ENCODE data around the gene RPRML. TPM values are rescaled to one million over a fixed set of nuclear protein-coding genes. Genes with fewer than 3 reads are reported as not detected.

The RPRML gene
- total and polyA plus RNA-seq, 2 donors, result 0.07 TPM; not detected in 1

DNA sequence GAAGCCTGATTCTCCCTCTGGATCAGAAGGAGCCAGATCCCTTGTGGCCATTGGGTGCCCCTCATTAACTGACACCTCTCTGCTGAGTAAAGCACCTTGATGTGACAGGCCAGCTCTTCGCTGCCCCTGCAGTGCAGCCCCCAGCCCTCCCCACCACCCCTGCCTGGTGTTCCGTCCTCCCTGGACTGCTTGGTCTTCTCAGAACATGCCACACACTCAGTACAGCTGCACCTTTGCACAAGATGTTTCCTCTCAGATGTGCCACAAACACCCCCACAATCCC is 35.9 kb downstream of the RPRML start:
- Histone ChIP-seq H3K36me3 (ENCODE audit: control insufficient read depth in 2 of 2, insufficient read depth in 2 of 2, low read length in 1 of 2) (peaks cover 27 to 33% of the 10 kb centered on the region in 2 donors), H3K27me3 (ENCODE audit: control insufficient read depth in 2 of 2, insufficient read depth in 1 of 2, low read length in 1 of 2) (no peaks in the 10 kb centered on the region), H3K27ac (ENCODE audit: low read depth in 1 of 2, low read length in 1 of 2) (no peak overlapping the region), H3K9me3 (ENCODE audit: control insufficient read depth in 2 of 2, insufficient read depth in 1 of 2, low read length in 1 of 2) (no peaks in the 10 kb centered on the region), H3K4me3 (ENCODE audit: low read length in 2 of 2) (no peak overlapping the region), H3K4me1 (ENCODE audit: control insufficient read depth in 2 of 2, insufficient read depth in 2 of 2, low read length in 2 of 2) (peaks cover 13 to 34% of the 10 kb centered on the region in 2 donors)
- 9% methylated on average over 2 of the region's 2 CpGs for WGBS
- no peak for DNase-seq (ENCODE audit: low read depth in 6 of 9, low spot score in 9 of 9)

DNA sequence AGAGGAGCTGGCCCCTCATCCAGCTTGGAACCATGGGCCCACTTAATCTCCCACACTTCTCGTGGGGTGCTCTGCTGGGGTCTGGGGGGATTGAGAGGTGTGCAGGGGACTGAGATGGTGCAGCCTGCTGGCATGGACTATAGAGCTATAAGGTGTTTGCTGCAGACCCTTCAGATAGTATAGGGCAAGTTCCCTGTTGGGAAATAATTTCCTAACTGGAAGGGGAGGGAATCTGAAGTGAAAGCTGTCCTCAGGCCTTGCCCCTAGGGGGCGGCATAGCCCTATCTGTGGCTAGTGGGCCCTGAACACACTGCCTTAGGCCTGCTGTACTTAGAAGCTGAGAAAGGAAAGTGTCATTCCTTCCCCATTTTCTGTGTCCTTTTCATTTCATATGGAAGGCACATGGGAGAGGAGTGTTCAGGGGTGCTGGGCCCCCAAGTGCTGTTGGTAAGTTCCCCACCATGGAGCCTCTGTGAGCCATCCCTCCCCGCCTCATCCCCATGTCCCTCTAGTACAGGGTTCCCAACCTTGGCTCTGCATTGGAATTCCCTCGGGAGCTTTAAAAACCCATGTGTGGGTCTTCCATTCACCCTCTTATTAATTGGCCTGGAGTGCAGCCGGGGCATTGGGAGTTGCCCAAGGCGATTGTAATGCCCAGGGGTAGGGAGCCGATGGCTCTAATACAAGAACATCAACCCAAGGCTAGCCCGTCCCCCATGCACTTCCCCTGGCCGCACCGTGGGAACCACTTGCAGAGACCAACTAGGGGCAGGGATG is 36.4 kb downstream of the RPRML start:
- no peak overlapping the region for H3K27ac ChIP-seq (ENCODE audit: low read depth in 1 of 2, low read length in 1 of 2)

DNA sequence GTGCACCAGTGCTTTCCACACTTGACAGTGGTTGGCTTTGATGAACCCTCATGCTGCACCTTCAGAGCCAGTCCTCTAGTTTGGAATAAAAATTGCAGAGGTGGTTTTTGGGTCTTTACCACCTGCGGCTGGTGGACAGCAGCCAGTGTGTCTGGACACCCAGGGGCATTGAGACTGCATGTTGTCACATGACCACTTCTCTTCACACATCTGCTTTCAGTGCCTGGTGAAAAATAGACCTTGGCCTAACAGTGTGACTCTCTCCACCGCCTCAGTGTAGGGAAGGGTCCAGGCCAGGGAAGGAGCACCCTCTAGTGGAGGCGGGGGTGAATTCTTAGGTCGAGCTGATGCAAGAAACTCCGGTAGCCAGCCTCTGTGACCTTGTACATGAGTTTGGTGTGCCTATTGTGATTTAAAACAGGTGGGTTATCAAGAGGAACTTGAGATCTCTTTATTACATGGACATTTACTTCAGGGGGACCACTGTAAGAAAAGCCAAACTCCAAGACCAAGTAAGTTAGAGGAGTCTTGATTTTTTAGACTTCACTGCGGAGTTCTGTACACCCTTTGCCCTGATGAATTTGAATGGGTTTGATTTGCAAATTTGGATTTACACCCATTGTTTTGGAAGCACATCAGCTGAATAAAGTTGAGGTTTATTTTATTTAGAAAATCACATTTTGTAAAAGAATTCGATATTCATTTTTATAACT is 38.2 kb downstream of the RPRML start:
- peaks cover 8 to 19% of the 10 kb centered on the region in 2 donors for H3K4me1 ChIP-seq (ENCODE audit: control insufficient read depth in 2 of 2, insufficient read depth in 2 of 2, low read length in 2 of 2)
- H3K27ac ChIP-seq (ENCODE audit: low read depth in 1 of 2, low read length in 1 of 2), result no peak overlapping the region
- DNase-seq (ENCODE audit: low read depth in 6 of 9, low spot score in 9 of 9), result peak in 8 of 9 donors; percentile 55 to 83 (median 68)
- H3K36me3 ChIP-seq (ENCODE audit: control insufficient read depth in 2 of 2, insufficient read depth in 2 of 2, low read length in 1 of 2), result peaks cover 39 to 54% of the 10 kb centered on the region in 2 donors
- 54% methylated on average over 7 of the region's 7 CpGs for WGBS
- no peaks in the 10 kb centered on the region for H3K27me3 ChIP-seq (ENCODE audit: control insufficient read depth in 2 of 2, insufficient read depth in 1 of 2, low read length in 1 of 2)
- no peak overlapping the region for H3K4me3 ChIP-seq (ENCODE audit: low read length in 2 of 2)
- no peaks in the 10 kb centered on the region for H3K9me3 ChIP-seq (ENCODE audit: control insufficient read depth in 2 of 2, insufficient read depth in 1 of 2, low read length in 1 of 2)

More for the DNA sequence above, 36.4 kb downstream of the RPRML start:
- Histone ChIP-seq H3K9me3 (ENCODE audit: control insufficient read depth in 2 of 2, insufficient read depth in 1 of 2, low read length in 1 of 2) (no peaks in the 10 kb centered on the region), H3K27me3 (ENCODE audit: control insufficient read depth in 2 of 2, insufficient read depth in 1 of 2, low read length in 1 of 2) (no peaks in the 10 kb centered on the region), H3K4me1 (ENCODE audit: control insufficient read depth in 2 of 2, insufficient read depth in 2 of 2, low read length in 2 of 2) (peaks cover 13 to 29% of the 10 kb centered on the region in 2 donors), H3K4me3 (ENCODE audit: low read length in 2 of 2) (no peak overlapping the region), H3K36me3 (ENCODE audit: control insufficient read depth in 2 of 2, insufficient read depth in 2 of 2, low read length in 1 of 2) (peaks cover 31 to 38% of the 10 kb centered on the region in 2 donors)
- peak in 5 of 9 donors; percentile 26 to 58 (median 42) for DNase-seq (ENCODE audit: low read depth in 6 of 9, low spot score in 9 of 9)
- WGBS, result 63% methylated on average over 10 of the region's 10 CpGs

DNA sequence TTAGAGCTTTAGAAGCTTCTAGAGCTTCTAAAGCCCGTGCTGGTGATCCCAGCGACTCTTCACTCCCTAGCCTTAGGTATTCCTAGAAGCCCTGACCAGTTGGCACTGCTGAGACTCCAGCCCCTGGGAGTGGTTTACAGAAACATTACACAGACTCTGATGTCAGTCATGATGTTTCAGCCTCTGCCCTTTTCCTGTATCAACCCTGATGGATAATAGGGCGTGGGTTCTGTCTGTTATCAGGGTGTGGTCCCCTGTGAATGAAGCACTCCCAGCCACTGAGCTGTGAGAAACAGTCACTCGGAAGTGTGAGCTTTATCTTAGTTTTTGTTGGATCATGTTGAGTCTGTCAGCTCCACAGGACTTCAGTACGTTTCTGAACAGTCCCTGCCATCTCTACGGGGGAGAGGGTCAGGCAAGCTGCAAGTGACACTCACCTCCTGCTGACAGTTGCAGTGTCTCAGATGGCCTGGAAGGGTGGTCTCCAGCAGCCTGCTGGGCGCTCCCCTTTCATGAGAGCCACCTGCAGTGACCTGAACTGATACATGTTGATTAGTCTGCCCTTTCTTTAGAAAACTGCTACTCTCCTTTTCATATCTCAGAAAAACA is 43.3 kb downstream of the RPRML start:
- DNase-seq (ENCODE audit: low read depth in 6 of 9, low spot score in 9 of 9), result no peak
- Histone ChIP-seq H3K27ac (ENCODE audit: low read depth in 1 of 2, low read length in 1 of 2) (no peak overlapping the region), H3K4me1 (ENCODE audit: control insufficient read depth in 2 of 2, insufficient read depth in 2 of 2, low read length in 2 of 2) (no peaks in the 10 kb centered on the region), H3K27me3 (ENCODE audit: control insufficient read depth in 2 of 2, insufficient read depth in 1 of 2, low read length in 1 of 2) (no peaks in the 10 kb centered on the region), H3K9me3 (ENCODE audit: control insufficient read depth in 2 of 2, insufficient read depth in 1 of 2, low read length in 1 of 2) (no peaks in the 10 kb centered on the region), H3K4me3 (ENCODE audit: low read length in 2 of 2) (no peak overlapping the region), H3K36me3 (ENCODE audit: control insufficient read depth in 2 of 2, insufficient read depth in 2 of 2, low read length in 1 of 2) (peaks cover 82 to 97% of the 10 kb centered on the region in 2 donors)
- WGBS, result 97% methylated on average over 7 of the region's 7 CpGs

DNA sequence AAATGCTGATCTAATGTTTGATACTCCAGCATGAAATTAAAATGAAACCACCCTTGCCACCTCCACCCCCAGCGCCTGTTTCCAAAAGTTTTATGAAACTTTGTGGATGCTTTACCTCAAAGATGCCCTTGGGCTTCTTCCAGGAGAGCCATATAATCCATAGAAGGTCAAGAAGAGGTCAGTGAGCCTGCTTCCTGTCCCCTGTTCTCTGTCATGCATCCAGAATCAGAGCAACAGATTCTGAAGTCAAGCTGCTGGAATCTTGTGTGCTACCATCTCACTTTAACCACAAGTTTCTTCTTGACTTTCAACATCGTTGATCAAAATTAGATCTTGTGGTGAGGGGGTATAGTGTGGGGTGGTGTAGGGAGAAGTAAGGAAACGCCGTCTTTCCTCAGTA is 47.5 kb downstream of the RPRML start:
- H3K4me1 ChIP-seq (ENCODE audit: control insufficient read depth in 2 of 2, insufficient read depth in 2 of 2, low read length in 2 of 2), result peaks cover 0 to 4% of the 10 kb centered on the region in 2 donors
- H3K27me3 ChIP-seq (ENCODE audit: control insufficient read depth in 2 of 2, insufficient read depth in 1 of 2, low read length in 1 of 2), result no peaks in the 10 kb centered on the region
- no peak for DNase-seq (ENCODE audit: low read depth in 6 of 9, low spot score in 9 of 9)
- H3K27ac ChIP-seq (ENCODE audit: low read depth in 1 of 2, low read length in 1 of 2), result no peak overlapping the region
- H3K9me3 ChIP-seq (ENCODE audit: control insufficient read depth in 2 of 2, insufficient read depth in 1 of 2, low read length in 1 of 2), result no peaks in the 10 kb centered on the region
- peaks cover 64 to 72% of the 10 kb centered on the region in 2 donors for H3K36me3 ChIP-seq (ENCODE audit: control insufficient read depth in 2 of 2, insufficient read depth in 2 of 2, low read length in 1 of 2)
- 97% methylated on average over 4 of the region's 4 CpGs for WGBS
- H3K4me3 ChIP-seq (ENCODE audit: low read length in 2 of 2), result no peak overlapping the region

DNA sequence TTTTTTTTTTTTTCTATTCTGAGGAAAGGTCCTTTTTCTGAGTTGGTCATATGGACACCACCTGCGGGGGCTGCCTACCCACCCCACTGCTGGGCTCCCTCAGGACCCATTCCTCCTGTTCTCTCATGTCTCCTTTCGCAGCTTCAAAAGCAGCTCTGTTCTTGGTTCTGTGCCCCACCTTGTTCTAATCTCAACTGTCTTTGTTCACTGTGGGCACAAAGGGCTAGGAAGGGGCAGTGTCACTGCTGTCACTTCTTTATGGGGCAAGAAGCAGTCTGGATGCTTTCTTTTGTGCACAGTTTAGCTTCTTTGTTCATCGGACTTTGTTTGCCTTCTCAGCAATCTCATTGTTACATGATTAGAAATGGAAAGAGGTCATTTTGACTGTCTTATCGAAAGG is 49.0 kb downstream of the RPRML start:
- H3K27me3 ChIP-seq (ENCODE audit: control insufficient read depth in 2 of 2, insufficient read depth in 1 of 2, low read length in 1 of 2), result no peaks in the 10 kb centered on the region
- WGBS, result 99% methylated on average over 4 of the region's 4 CpGs
- no peak overlapping the region for H3K27ac ChIP-seq (ENCODE audit: low read depth in 1 of 2, low read length in 1 of 2)
- H3K4me1 ChIP-seq (ENCODE audit: control insufficient read depth in 2 of 2, insufficient read depth in 2 of 2, low read length in 2 of 2), result peaks cover 0 to 4% of the 10 kb centered on the region in 2 donors
- no peaks in the 10 kb centered on the region for H3K9me3 ChIP-seq (ENCODE audit: control insufficient read depth in 2 of 2, insufficient read depth in 1 of 2, low read length in 1 of 2)
- DNase-seq (ENCODE audit: low read depth in 6 of 9, low spot score in 9 of 9), result no peak
- peaks cover 50 to 59% of the 10 kb centered on the region in 2 donors for H3K36me3 ChIP-seq (ENCODE audit: control insufficient read depth in 2 of 2, insufficient read depth in 2 of 2, low read length in 1 of 2)
- H3K4me3 ChIP-seq (ENCODE audit: low read length in 2 of 2), result no peak overlapping the region

DNA sequence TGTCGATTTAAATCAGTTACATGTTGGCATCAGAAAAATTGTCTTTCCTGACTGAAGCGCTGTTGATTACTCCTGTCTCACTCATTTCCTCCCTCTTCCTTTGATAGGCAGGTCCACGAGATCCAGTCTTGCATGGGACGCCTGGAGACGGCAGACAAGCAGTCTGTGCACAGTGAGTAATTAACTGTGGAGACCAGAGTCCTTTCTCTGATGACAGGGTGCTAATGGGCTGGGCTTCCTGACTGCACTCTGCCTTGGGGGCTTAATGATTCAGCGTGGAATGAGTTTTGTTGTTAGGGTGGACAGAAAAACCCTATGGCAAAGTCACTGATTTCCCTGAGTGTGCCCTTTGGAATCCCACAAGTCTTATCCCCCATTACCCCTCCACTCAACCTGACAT is 49.6 kb downstream of the RPRML start:
- no peaks in the 10 kb centered on the region for H3K9me3 ChIP-seq (ENCODE audit: control insufficient read depth in 2 of 2, insufficient read depth in 1 of 2, low read length in 1 of 2)
- H3K27me3 ChIP-seq (ENCODE audit: control insufficient read depth in 2 of 2, insufficient read depth in 1 of 2, low read length in 1 of 2), result no peaks in the 10 kb centered on the region
- no peak overlapping the region for H3K4me3 ChIP-seq (ENCODE audit: low read length in 2 of 2)
- no peak overlapping the region for H3K27ac ChIP-seq (ENCODE audit: low read depth in 1 of 2, low read length in 1 of 2)
- H3K4me1 ChIP-seq (ENCODE audit: control insufficient read depth in 2 of 2, insufficient read depth in 2 of 2, low read length in 2 of 2), result peaks cover 0 to 4% of the 10 kb centered on the region in 2 donors
- peaks cover 44 to 53% of the 10 kb centered on the region in 2 donors for H3K36me3 ChIP-seq (ENCODE audit: control insufficient read depth in 2 of 2, insufficient read depth in 2 of 2, low read length in 1 of 2)
- 95% methylated on average over 6 of the region's 6 CpGs for WGBS
- DNase-seq (ENCODE audit: low read depth in 6 of 9, low spot score in 9 of 9), result no peak

DNA sequence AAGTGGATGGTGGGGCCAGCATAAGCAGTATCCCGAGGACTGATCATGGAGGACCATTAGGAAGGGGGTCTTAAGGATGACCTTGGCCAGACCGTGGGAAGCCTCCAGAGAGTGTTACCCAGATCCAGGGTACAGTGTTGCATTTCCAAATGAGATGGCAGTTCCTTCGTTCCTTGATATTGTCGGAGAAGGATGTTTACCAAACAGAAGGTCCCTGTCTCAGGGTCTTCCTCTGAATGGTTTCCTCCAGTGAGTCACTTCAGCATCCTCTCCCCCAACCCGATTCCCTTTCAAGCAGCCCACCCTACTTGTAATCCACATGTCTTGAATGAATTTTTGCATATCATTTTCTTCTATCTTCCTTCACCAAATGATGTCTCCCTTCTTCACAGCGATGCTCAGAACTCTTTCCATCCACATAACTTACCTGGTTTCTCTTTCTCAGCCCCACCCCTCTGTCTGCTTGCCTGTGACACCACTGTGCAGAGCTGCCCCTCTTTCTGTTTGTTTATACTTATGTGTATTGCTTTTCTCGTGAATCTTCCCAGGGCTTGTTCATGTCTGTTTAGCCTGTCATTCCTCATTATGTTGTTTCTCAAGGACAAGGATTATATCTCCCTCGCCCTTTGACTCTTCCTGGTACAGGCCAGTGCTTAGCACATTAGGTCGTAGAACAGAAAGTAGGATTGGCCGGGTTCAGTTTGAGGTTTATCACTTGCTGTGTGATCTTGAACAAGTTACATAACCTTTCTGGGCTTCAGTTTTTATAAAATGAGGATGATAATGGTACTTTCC is 50.4 kb downstream of the RPRML start:
- no peak for DNase-seq (ENCODE audit: low read depth in 6 of 9, low spot score in 9 of 9)
- Histone ChIP-seq H3K9me3 (ENCODE audit: control insufficient read depth in 2 of 2, insufficient read depth in 1 of 2, low read length in 1 of 2) (no peaks in the 10 kb centered on the region), H3K4me3 (ENCODE audit: low read length in 2 of 2) (no peak overlapping the region), H3K27ac (ENCODE audit: low read depth in 1 of 2, low read length in 1 of 2) (no peak overlapping the region), H3K4me1 (ENCODE audit: control insufficient read depth in 2 of 2, insufficient read depth in 2 of 2, low read length in 2 of 2) (peaks cover 0 to 6% of the 10 kb centered on the region in 2 donors), H3K36me3 (ENCODE audit: control insufficient read depth in 2 of 2, insufficient read depth in 2 of 2, low read length in 1 of 2) (peaks cover 36 to 45% of the 10 kb centered on the region in 2 donors), H3K27me3 (ENCODE audit: control insufficient read depth in 2 of 2, insufficient read depth in 1 of 2, low read length in 1 of 2) (no peaks in the 10 kb centered on the region)
- WGBS, result 96% methylated on average over 10 of the region's 10 CpGs
